Breast epithelium (tissue), 3 donors: ENCODE data around the gene FES.

Experiments used
- CTCF ChIP-seq, 3 donors: fragments of 450-650 bp; IDR thresholded peaks; one replicate each; pipeline ENCODE4 v1.5.1; 2016 to 2017; ENCODE audit warnings: antibody characterized with exemption in 3 of 3, mild to moderate bottlenecking in 3 of 3, moderate library complexity in 3 of 3
- POLR2A ChIP-seq: fragments of 450-650 bp; IDR thresholded peaks from one replicate; pipeline ENCODE4 v1.6.1; 2016; ENCODE audit warnings: antibody characterized with exemption, mild to moderate bottlenecking, moderate library complexity
- POLR2AphosphoS5 ChIP-seq, 3 donors: sonication (generic); formaldehyde crosslinking; IDR thresholded peaks; one replicate each; pipeline ENCODE4 v1.6.1; 2017; ENCODE audit warnings: antibody characterized with exemption in 3 of 3

- TF ChIP-seq CTCF (IDR thresholded peaks at IDR 0.05) = no peak
- TF ChIP-seq POLR2A = no peak
- TF ChIP-seq POLR2AphosphoS5 (IDR thresholded peaks at IDR 0.05) = no peak
These were observed 4.5 kb upstream of the FES start for GRCh38 chr15:90879730-90880366.
